Activated CD4-positive, alpha-beta memory T cell treated with anti-CD3 and anti-CD28 coated beads for 36 hours (primary cell): ENCODE measurements around the gene TRA2A. TPM values are rescaled to one million over a fixed set of nuclear protein-coding genes. Genes with fewer than 3 reads are reported as not detected.
A peak's percentile ranks its signal among the peaks of the same experiment; 100 is the strongest.

Experiments used
- CTCF ChIA-PET: fragments of 350-600 bp; sonication (Branson Sonifier 250); formaldehyde crosslinking; loops from one replicate; lab custom pipeline; 2021; ENCODE audit warnings: antibody characterized with exemption, inconsistent platforms; lab: Charles Lee
- POLR2A ChIA-PET: fragments of 350-600 bp; sonication (Branson Sonifier 250); formaldehyde crosslinking; loops from one replicate; lab custom pipeline; 2021; ENCODE audit warnings: antibody characterized with exemption; lab: Charles Lee
- DNase-seq: peaks from one replicate; pipeline ENCODE4 v3.0.0-alpha.2; 2020
- H3K27ac Mint-ChIP-seq: one replicate; pipeline ENCODE4 v1.8.0; 2021; ENCODE audit warnings: mixed read lengths
- H3K27me3 Mint-ChIP-seq: one replicate; pipeline ENCODE4 v1.8.0; 2021; ENCODE audit warnings: mixed read lengths
- H3K36me3 Mint-ChIP-seq: one replicate; pipeline ENCODE4 v1.8.0; 2021; ENCODE audit warnings: mixed read lengths
- H3K4me1 Mint-ChIP-seq: one replicate; pipeline ENCODE4 v1.8.0; 2021; ENCODE audit warnings: low read depth, mixed read lengths
- H3K4me3 Mint-ChIP-seq: one replicate; pipeline ENCODE4 v1.8.0; 2021; ENCODE audit warnings: mild to moderate bottlenecking, mixed read lengths
- H3K9me3 Mint-ChIP-seq: one replicate; pipeline ENCODE4 v1.8.0; 2021; ENCODE audit warnings: mixed read lengths
- intact Hi-C: fragments of 100-400 bp; cut with micrococcal nuclease; formaldehyde crosslinking; loops from one replicate; pipeline ENCODE4 v1.15.1; 2023
- total RNA-seq, 2 experiments: library from RNA; stranded (reverse); gene quantifications; one replicate each; pipeline ENCODE4 v1.2.3, GENCODE V29; 2021

The TRA2A gene
- total RNA-seq, result 10 to 100 TPM; 75.4 to 77.8 TPM

- peak within 1 kb of the TSS; percentile 100 for H3K27ac Mint-ChIP-seq
- CTCF ChIA-PET, result interaction anchor here (0.6 to 1.7 kb wide), 7 partner anchors 8 to 546 kb away, joined by 3 to 9 read pairs (median 6); no protein-coding TSS in a partner anchor
- no peaks in the 10 kb centered on the region for H3K9me3 Mint-ChIP-seq
- intact Hi-C loops, result loop anchor here (1.0 to 5.0 kb wide), 13 partner anchors 7 to 1449 kb away; partner anchors contain the start of genes HYCC1, IGF2BP3, KLHL7 and MALSU1
- H3K36me3 Mint-ChIP-seq, result peaks cover 23% of the 10 kb centered on the region
- H3K4me3 Mint-ChIP-seq, result peak within 1 kb of the TSS; percentile 100
- H3K27me3 Mint-ChIP-seq, result no peaks in the 10 kb centered on the region
- peaks cover 38% of the 10 kb centered on the region for H3K4me1 Mint-ChIP-seq
- DNase-seq, result peak; percentile 98
- POLR2A ChIA-PET, result interaction anchor here (0.5 to 1.8 kb wide), 5 partner anchors 7 to 240 kb away, joined by 3 to 14 read pairs (median 3); no protein-coding TSS in a partner anchor
Measured at GRCh38 chr7:23531794-23532489, at the start of gene TRA2A. Gene TRA2A, minus strand, starts transcription at chr7:23531981. Its CDS starts 157 bp downstream, at chr7:23531824.

- DNase-seq, result peak; percentile 82
- Mint-ChIP-seq H3K9me3 (no peaks in the 10 kb centered on the region), H3K27ac (no peak overlapping the region), H3K4me3 (no peak overlapping the region), H3K36me3 (no peaks in the 10 kb centered on the region), H3K27me3 (peaks cover 8% of the 10 kb centered on the region), H3K4me1 (no peaks in the 10 kb centered on the region)
- intact Hi-C loops, result loop anchor here (1.0 to 10.0 kb wide), 4 partner anchors 23 to 1094 kb away; no protein-coding TSS in a partner anchor
- ChIA-PET CTCF (interaction anchor here (0.8 to 6.7 kb wide), 31 partner anchors 9 to 1096 kb away, joined by 3 to 135 read pairs (median 4); partner anchors contain the start of genes CCDC126, FAM221A and STK31), POLR2A (no interaction called here)
Measured at GRCh38 chr7:23570592-23571200, 38.9 kb upstream of the TRA2A start.

- Mint-ChIP-seq H3K4me3 (no peak overlapping the region), H3K27me3 (peaks cover 2% of the 10 kb centered on the region), H3K27ac (no peak overlapping the region), H3K9me3 (no peaks in the 10 kb centered on the region), H3K36me3 (no peaks in the 10 kb centered on the region), H3K4me1 (no peaks in the 10 kb centered on the region)
- CTCF ChIA-PET, result interaction anchor here (1.0 to 1.9 kb wide), 2 partner anchors 12 to 13 kb away, joined by 3 to 8 read pairs; no protein-coding TSS in a partner anchor
- DNase-seq, result no peak
- intact Hi-C loops, result no loop called here
- POLR2A ChIA-PET, result no interaction called here
Measured at GRCh38 chr7:23558303-23558702, 26.5 kb upstream of the TRA2A start.

- DNase-seq, result no peak
- H3K27ac Mint-ChIP-seq, result no peak overlapping the region
Measured at GRCh38 chr7:23547662-23548061, 15.9 kb upstream of the TRA2A start.

GRCh38 chr7:23546897-23547572 lies 15.3 kb upstream of the TRA2A start:
- CTCF ChIA-PET, result interaction anchor here (0.6 to 2.3 kb wide), 45 partner anchors 10 to 1613 kb away, joined by 3 to 40 read pairs (median 4); partner anchors contain the start of genes FAM221A, STK31 and TRA2A
- peaks cover 2% of the 10 kb centered on the region for H3K4me1 Mint-ChIP-seq
- no peaks in the 10 kb centered on the region for H3K9me3 Mint-ChIP-seq
- no peak overlapping the region for H3K27ac Mint-ChIP-seq
- DNase-seq, result peak; percentile 86
- H3K36me3 Mint-ChIP-seq, result no peaks in the 10 kb centered on the region
- POLR2A ChIA-PET, result interaction anchor here (0.6 kb wide), 1 partner anchor 286 kb away, joined by 3 read pairs; no protein-coding TSS in a partner anchor
- intact Hi-C loops, result loop anchor here (1.0 to 2.0 kb wide), 4 partner anchors 23 to 165 kb away; no protein-coding TSS in a partner anchor
- H3K4me3 Mint-ChIP-seq, result no peak overlapping the region
- no peaks in the 10 kb centered on the region for H3K27me3 Mint-ChIP-seq

More at GRCh38 chr7:23547662-23548061, 15.9 kb upstream of the TRA2A start:
- Mint-ChIP-seq H3K4me1 (peaks cover 2% of the 10 kb centered on the region), H3K4me3 (no peak overlapping the region), H3K27me3 (no peaks in the 10 kb centered on the region), H3K9me3 (no peaks in the 10 kb centered on the region), H3K36me3 (no peaks in the 10 kb centered on the region)
- ChIA-PET CTCF (interaction anchor here (0.6 to 2.3 kb wide), 15 partner anchors 23 to 1612 kb away, joined by 3 to 40 read pairs (median 5); partner anchors contain the start of genes FAM221A and STK31), POLR2A (interaction anchor here (0.6 kb wide), 1 partner anchor 286 kb away, joined by 3 read pairs; no protein-coding TSS in a partner anchor)
- intact Hi-C loops, result loop anchor here (1.0 to 2.0 kb wide), 4 partner anchors 23 to 165 kb away; no protein-coding TSS in a partner anchor

GRCh38 chr7:23545493-23545892 lies 13.7 kb upstream of the TRA2A start:
- no peaks in the 10 kb centered on the region for H3K27me3 Mint-ChIP-seq
- H3K9me3 Mint-ChIP-seq, result no peaks in the 10 kb centered on the region
- H3K36me3 Mint-ChIP-seq, result no peaks in the 10 kb centered on the region
- no peak overlapping the region for H3K4me3 Mint-ChIP-seq
- H3K27ac Mint-ChIP-seq, result no peak overlapping the region
- CTCF ChIA-PET, result interaction anchor here (1.0 to 3.1 kb wide), 11 partner anchors 9 to 1547 kb away, joined by 3 to 28 read pairs (median 6); no protein-coding TSS in a partner anchor
- intact Hi-C loops, result loop anchor here (1.0 to 2.0 kb wide), 3 partner anchors 115 to 273 kb away; no protein-coding TSS in a partner anchor
- no peak for DNase-seq
- H3K4me1 Mint-ChIP-seq, result peaks cover 2% of the 10 kb centered on the region
- POLR2A ChIA-PET, result no interaction called here

GRCh38 chr7:23544913-23545354 lies 13.2 kb upstream of the TRA2A start:
- H3K36me3 Mint-ChIP-seq, result no peaks in the 10 kb centered on the region

GRCh38 chr7:23542752-23543151 lies 11.0 kb upstream of the TRA2A start:
- intact Hi-C loops, result no loop called here
- Mint-ChIP-seq H3K4me3 (no peak overlapping the region), H3K4me1 (peaks cover 16% of the 10 kb centered on the region), H3K9me3 (no peaks in the 10 kb centered on the region), H3K27me3 (no peaks in the 10 kb centered on the region), H3K27ac (no peak overlapping the region), H3K36me3 (no peaks in the 10 kb centered on the region)
- ChIA-PET POLR2A (no interaction called here), CTCF (interaction anchor here (0.8 to 3.1 kb wide), 2 partner anchors 170 to 269 kb away, joined by 3 to 18 read pairs; no protein-coding TSS in a partner anchor)
- no peak for DNase-seq

More at GRCh38 chr7:23544913-23545354, 13.2 kb upstream of the TRA2A start:
- H3K27ac Mint-ChIP-seq, result no peak overlapping the region
- intact Hi-C loops, result loop anchor here (1.0 to 2.0 kb wide), 3 partner anchors 114 to 272 kb away; no protein-coding TSS in a partner anchor
- H3K9me3 Mint-ChIP-seq, result no peaks in the 10 kb centered on the region
- no peak overlapping the region for H3K4me3 Mint-ChIP-seq
- H3K4me1 Mint-ChIP-seq, result peaks cover 5% of the 10 kb centered on the region
- DNase-seq, result no peak
- CTCF ChIA-PET, result interaction anchor here (0.8 to 3.1 kb wide), 11 partner anchors 14 to 1548 kb away, joined by 3 to 18 read pairs (median 3); no protein-coding TSS in a partner anchor
- POLR2A ChIA-PET, result no interaction called here
- H3K27me3 Mint-ChIP-seq, result no peaks in the 10 kb centered on the region

- Mint-ChIP-seq H3K4me1 (peaks cover 14% of the 10 kb centered on the region), H3K4me3 (peak overlapping the region; percentile 6), H3K27ac (peak overlapping the region; percentile 74), H3K9me3 (no peaks in the 10 kb centered on the region), H3K36me3 (no peaks in the 10 kb centered on the region), H3K27me3 (no peaks in the 10 kb centered on the region)
- no peak for DNase-seq
- POLR2A ChIA-PET, result interaction anchor here (1.8 kb wide), 1 partner anchor 9 kb away, joined by 14 read pairs; no protein-coding TSS in a partner anchor
- CTCF ChIA-PET, result interaction anchor here (1.0 to 1.8 kb wide), 7 partner anchors 8 to 267 kb away, joined by 3 to 12 read pairs (median 4); no protein-coding TSS in a partner anchor
- intact Hi-C loops, result loop anchor here (1.0 kb wide), 1 partner anchor 8 kb away; the partner anchor contains the start of gene TRA2A
Measured at GRCh38 chr7:23539494-23539907, 7.7 kb upstream of the TRA2A start.

- intact Hi-C loops, result no loop called here
Measured at GRCh38 chr7:23538301-23538700, 6.5 kb upstream of the TRA2A start.

More at GRCh38 chr7:23538301-23538700, 6.5 kb upstream of the TRA2A start:
- Mint-ChIP-seq H3K4me1 (peaks cover 14% of the 10 kb centered on the region), H3K27ac (no peak overlapping the region), H3K9me3 (no peaks in the 10 kb centered on the region), H3K4me3 (no peak overlapping the region), H3K27me3 (no peaks in the 10 kb centered on the region), H3K36me3 (no peaks in the 10 kb centered on the region)
- ChIA-PET POLR2A (no interaction called here), CTCF (interaction anchor here (1.4 to 3.0 kb wide), 2 partner anchors 8 to 33 kb away, joined by 4 to 16 read pairs; no protein-coding TSS in a partner anchor)
- DNase-seq, result no peak
